Endothelial cell of umbilical vein (primary cell): ENCODE measurements around the gene ATAT1. TPM values are rescaled to one million over a fixed set of nuclear protein-coding genes. Genes with fewer than 3 reads are reported as not detected.

Source experiments
- BruUV-seq: library from RNA; stranded (reverse); fragments of 400-500 nt; replicated peaks from 2 replicates; lab custom pipeline; 2021; lab: Mats Ljungman, UMichigan
- CTCF ChIA-PET: fragments of 300-600, 350-600 bp; sonication (Branson Sonifier 250); formaldehyde crosslinking; loops from one replicate; lab custom pipeline; 2021; ENCODE audit warnings: antibody characterized with exemption, inconsistent platforms; lab: Charles Lee
- POLR2A ChIA-PET: fragments of 300-600, 350-600 bp; sonication (Branson Sonifier 250); formaldehyde crosslinking; loops from one replicate; lab custom pipeline; 2021; ENCODE audit warnings: antibody characterized with exemption, inconsistent platforms; lab: Charles Lee
- DNase-seq: peaks from one replicate; pipeline ENCODE4 v3.0.0-alpha.2; 2011; ENCODE audit warnings: low read depth, low spot score
- FAIRE-seq: peaks from 2 replicates; lab custom pipeline; 2011; peaks lifted over from hg19 to GRCh38; lab: Jason Lieb, UNC
- H2AFZ ChIP-seq: 2 replicates; pipeline ENCODE4 v1.6.0; 2012; ENCODE audit warnings: low read depth, low read length, control low read depth, inconsistent platforms
- H3K27ac ChIP-seq: 2 replicates; pipeline ENCODE4 v1.5.1; 2011; ENCODE audit warnings: low read depth, mild to moderate bottlenecking, control low read depth, low read length, moderate library complexity; ENCODE audit not compliant: insufficient read depth
- H3K27me3 ChIP-seq, 2 experiments: 2 replicates each; pipeline versions ENCODE4 v1.6.0 to v1.6.1; 2011; ENCODE audit warnings: low read length in 2 of 2, mixed read lengths in 1 of 2; ENCODE audit not compliant: control insufficient read depth in 2 of 2, insufficient read depth in 2 of 2
- H3K36me3 ChIP-seq, 2 experiments: 2 replicates in 1 of 2; 3 replicates in 1 of 2; pipeline ENCODE4 v1.5.1; 2011; ENCODE audit warnings: low read length in 2 of 2, mild to moderate bottlenecking in 1 of 2, moderate library complexity in 1 of 2; ENCODE audit not compliant: control insufficient read depth in 2 of 2, insufficient read depth in 2 of 2; ENCODE audit errors: extremely low read depth in 1 of 2
- H3K4me1 ChIP-seq: 3 replicates; pipeline ENCODE4 v1.5.1; 2011; ENCODE audit warnings: mild to moderate bottlenecking, low read length; ENCODE audit not compliant: control insufficient read depth, insufficient read depth; ENCODE audit errors: extremely low read depth
- H3K4me2 ChIP-seq: 2 replicates; pipeline ENCODE4 v1.6.1; 2011; ENCODE audit warnings: low read length, control low read depth, mixed read lengths; ENCODE audit not compliant: insufficient read depth
- H3K4me3 ChIP-seq, 3 experiments: fragments of 200-600 bp in 1 of 3; sonication (generic), shearing (Covaris generic) in 1 of 3; replicated peaks in 1 of 3; 2 replicates each; pipeline ENCODE4 v1.5.1; 2011 to 2016; ENCODE audit warnings: control low read depth in 3 of 3, low read length in 3 of 3, mild to moderate bottlenecking in 2 of 3, inconsistent platforms in 1 of 3, low read depth in 1 of 3, moderate library complexity in 1 of 3; ENCODE audit not compliant: insufficient read depth in 1 of 3
- H3K79me2 ChIP-seq: 2 replicates; pipeline ENCODE4 v1.6.0; 2012; ENCODE audit warnings: low read length, inconsistent platforms; ENCODE audit not compliant: control insufficient read depth, insufficient read depth
- H3K9ac ChIP-seq: replicated peaks from 2 replicates; pipeline ENCODE3; 2011; ENCODE audit warnings: low read length, control low read depth; ENCODE audit not compliant: insufficient read depth; ENCODE audit errors: extremely low read depth
- H3K9me1 ChIP-seq: replicated peaks from 3 replicates; pipeline ENCODE4 v1.6.0; 2011; ENCODE audit warnings: mild to moderate bottlenecking, low read length; ENCODE audit not compliant: control insufficient read depth, insufficient read depth; ENCODE audit errors: extremely low read depth
- H3K9me3 ChIP-seq: replicated peaks from 2 replicates; pipeline ENCODE4 v1.5.1; 2012; ENCODE audit warnings: low read length, inconsistent platforms; ENCODE audit not compliant: control insufficient read depth, insufficient read depth
- H4K20me1 ChIP-seq: replicated peaks from 2 replicates; pipeline ENCODE3; 2011; ENCODE audit warnings: mild to moderate bottlenecking, low read length; ENCODE audit not compliant: control insufficient read depth, insufficient read depth; ENCODE audit errors: extremely low read depth
- CTCF ChIP-seq, 2 donors: IDR thresholded peaks; 1 replicate in 1 of 2; 2 replicates in 1 of 2; pipeline ENCODE4 v1.5.1; 2011; ENCODE audit warnings: low read length in 2 of 2, mild to moderate bottlenecking in 2 of 2, moderate library complexity in 2 of 2, control low read depth in 1 of 2, inconsistent platforms in 1 of 2, low read depth in 1 of 2; ENCODE audit not compliant: insufficient read depth in 1 of 2; ENCODE audit errors: extremely low read depth in 1 of 2
- EZH2 ChIP-seq: IDR thresholded peaks from 2 replicates; pipeline ENCODE4 v1.6.1; 2012; ENCODE audit warnings: borderline replicate concordance, low read depth, mild to moderate bottlenecking, moderate library complexity, low read length, inconsistent platforms; ENCODE audit not compliant: severe bottlenecking
- FOS ChIP-seq: IDR thresholded peaks from 2 replicates; pipeline ENCODE4 v1.6.1; 2011; ENCODE audit warnings: mild to moderate bottlenecking, low read length, moderate library complexity, borderline replicate concordance; ENCODE audit not compliant: insufficient read depth
- GATA2 ChIP-seq: IDR thresholded peaks from 2 replicates; pipeline ENCODE4 v1.7.0; 2011; ENCODE audit warnings: low read depth, mild to moderate bottlenecking, moderate library complexity, mixed read lengths, low read length; ENCODE audit not compliant: insufficient read length, insufficient read depth
- JUN ChIP-seq: IDR thresholded peaks from 2 replicates; pipeline ENCODE4 v1.6.1; 2011; ENCODE audit warnings: borderline replicate concordance, low read depth; ENCODE audit not compliant: insufficient read length, insufficient read depth
- MAX ChIP-seq: IDR thresholded peaks from 2 replicates; pipeline ENCODE4 v1.6.1; 2011; ENCODE audit not compliant: insufficient read depth, insufficient read length
- MYC ChIP-seq: IDR thresholded peaks from one replicate; pipeline ENCODE4 v1.6.1; 2011; ENCODE audit warnings: mild to moderate bottlenecking, low read depth, low read length
- POLR2A ChIP-seq: IDR thresholded peaks from 2 replicates; pipeline ENCODE4 v1.6.1; 2012; ENCODE audit warnings: low read depth, mild to moderate bottlenecking, control low read depth, low read length
- POLR2AphosphoS5 ChIP-seq: IDR thresholded peaks from 2 replicates; pipeline ENCODE4 v1.6.1; 2012; ENCODE audit warnings: low read depth, mild to moderate bottlenecking, control low read depth, low read length, moderate library complexity; ENCODE audit not compliant: insufficient read depth
- dilution Hi-C: fragments of 300-500 bp; cut with MboI; formaldehyde crosslinking; loops from one replicate; pipeline ENCODE4 v1.15.0; 2019; ENCODE audit warnings: low sequenced_read_pairs; ENCODE audit not compliant: extremely low pct_ligation_motif_present
- intact Hi-C: fragments of 100-400 bp; cut with micrococcal nuclease; formaldehyde crosslinking; loops from one replicate; pipeline ENCODE4 v1.10.0; 2022
- polyA plus RNA-seq, 4 experiments: library from polyadenylated mRNA; depleted of rRNA in 3 of 4; stranded (reverse) in 3 of 4; unstranded in 1 of 4; fragments of >200 nt; gene quantifications; 2 replicates each; pipeline versions ENCODE4 v1.2.1 to v1.2.3, GENCODE V29; 2011 to 2012; ENCODE audit warnings: missing spikeins in 1 of 4
- total RNA-seq: library from RNA; stranded (reverse); gene quantifications from 2 replicates; pipeline ENCODE4 v1.2.3, GENCODE V29; 2021

Gene ATAT1
- total and polyA plus RNA-seq, 2 donors (not counting 3 experiments of a cell fraction or from before 2014, with no cell fraction given) = 17.4 to 18.4 TPM

GRCh38 chr6:30578051-30578450 lies 48.6 kb upstream of the ATAT1 start:
- peaks cover 29% of the 10 kb centered on the region for H3K79me2 ChIP-seq
- H4K20me1 ChIP-seq = no peaks in the 10 kb centered on the region
- peaks cover 18 to 37% of the 10 kb centered on the region in 2 experiments for H3K36me3 ChIP-seq
- POLR2A ChIA-PET = no interaction called here
- no peak overlapping the region for H3K4me3 ChIP-seq
- no peak overlapping the region for H3K4me2 ChIP-seq
- H3K9me3 ChIP-seq = no peaks in the 10 kb centered on the region
- intact Hi-C loops (no loop called here), dilution Hi-C loops (no loop called here)
- FAIRE-seq = no peak
- no TSS peak for BruUV-seq
- H3K9me1 ChIP-seq = no peaks in the 10 kb centered on the region
- H3K27me3 ChIP-seq = no peaks in the 10 kb centered on the region
- H2AFZ ChIP-seq = no peak overlapping the region
- CTCF ChIA-PET = interaction anchor here (1.6 kb wide), 1 partner anchor 20 kb away, joined by 7 read pairs; no protein-coding TSS in a partner anchor
- no peak for DNase-seq
- H3K27ac ChIP-seq = no peak overlapping the region
- no peak overlapping the region for H3K9ac ChIP-seq
- H3K4me1 ChIP-seq = no peaks in the 10 kb centered on the region
- no peak for TF ChIP-seq MAX

GRCh38 chr6:30583921-30584320 lies 42.8 kb upstream of the ATAT1 start:
- H3K9ac ChIP-seq = no peak overlapping the region
- no peaks in the 10 kb centered on the region for H3K9me3 ChIP-seq
- DNase-seq = no peak
- BruUV-seq = no TSS peak
- H2AFZ ChIP-seq = no peak overlapping the region
- H3K36me3 ChIP-seq = peaks cover 29 to 62% of the 10 kb centered on the region in 2 experiments
- FAIRE-seq = no peak
- intact Hi-C loops = no loop called here
- TF ChIP-seq MYC (no peak), MAX (no peak), POLR2A (no peak), CTCF (IDR thresholded peaks at IDR 0.05; ENCODE audit: extremely low read depth in 1 of 2, insufficient read depth in 1 of 2, low read depth in 1 of 2, low read length in 2 of 2) (no peak), JUN (no peak), EZH2 (no peak), POLR2AphosphoS5 (no peak), GATA2 (no peak), FOS (no peak)
- no peaks in the 10 kb centered on the region for H3K4me1 ChIP-seq
- H3K27me3 ChIP-seq = no peaks in the 10 kb centered on the region
- no peak overlapping the region for H3K4me2 ChIP-seq
- dilution Hi-C loops = no loop called here
- ChIA-PET CTCF (interaction anchor here (1.2 to 3.6 kb wide), 5 partner anchors 13 to 102 kb away, joined by 3 to 15 read pairs (median 5); no protein-coding TSS in a partner anchor), POLR2A (interaction anchor here (0.6 kb wide), 1 partner anchor 31 kb away, joined by 9 read pairs; no protein-coding TSS in a partner anchor)
- no peaks in the 10 kb centered on the region for H3K79me2 ChIP-seq
- H3K27ac ChIP-seq = no peak overlapping the region
- no peaks in the 10 kb centered on the region for H3K9me1 ChIP-seq
- H4K20me1 ChIP-seq = no peaks in the 10 kb centered on the region
- H3K4me3 ChIP-seq = no peak overlapping the region
